ENCODE measurements around the gene DPF3. TPM values are rescaled to one million over a fixed set of nuclear protein-coding genes. Genes with fewer than 3 reads are reported as not detected.

Gene DPF3
- total RNA-seq, 3 donors from 2014 or later: 0.48 to 0.95 (median 0.71) TPM

DNA sequence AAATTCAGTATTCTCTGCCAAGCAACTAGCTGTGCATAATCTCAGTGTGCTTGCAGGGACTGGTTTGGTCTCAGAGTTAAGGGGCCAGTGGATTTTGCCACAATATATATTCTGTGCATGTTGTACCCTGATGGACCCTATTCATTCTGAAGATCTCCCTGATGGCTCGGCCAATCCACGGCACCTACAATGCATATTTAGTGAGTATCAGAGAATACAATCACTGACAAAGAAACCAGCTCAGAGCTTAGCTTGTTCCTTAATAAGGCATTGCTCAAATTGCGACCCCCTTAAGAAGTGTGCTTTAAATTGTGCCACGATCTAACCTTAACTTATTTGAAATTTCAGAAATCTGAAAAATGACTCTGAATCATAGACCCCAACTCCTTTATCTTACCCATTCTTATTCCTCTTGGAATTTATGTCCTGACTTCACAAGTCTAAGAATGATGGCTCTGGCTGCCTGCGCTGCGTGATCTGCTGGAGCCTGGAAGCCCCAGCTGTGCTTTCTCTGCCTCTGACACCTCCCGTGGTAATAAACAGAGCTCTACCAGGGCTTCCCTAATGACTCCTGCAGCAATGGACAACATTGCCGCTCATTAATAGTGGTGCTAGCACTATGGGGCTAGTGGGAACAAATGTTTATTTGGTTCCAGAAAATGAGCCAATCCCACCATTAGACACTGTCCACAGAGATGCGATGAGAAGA is 23.3 kb upstream of the DPF3 start:
- DNase-seq (no peak), ATAC-seq (no peak)
- H3K9me3 Mint-ChIP-seq: no peaks in the 10 kb centered on the region
- H3K27me3 Mint-ChIP-seq (ENCODE audit: low read depth): peaks cover 28% of the 10 kb centered on the region
- H3K36me3 Mint-ChIP-seq (ENCODE audit: insufficient read depth): no peaks in the 10 kb centered on the region
- no peaks in the 10 kb centered on the region for H3K4me1 Mint-ChIP-seq (ENCODE audit: low read depth)
- no peak overlapping the region for H3K4me3 Mint-ChIP-seq

DNA sequence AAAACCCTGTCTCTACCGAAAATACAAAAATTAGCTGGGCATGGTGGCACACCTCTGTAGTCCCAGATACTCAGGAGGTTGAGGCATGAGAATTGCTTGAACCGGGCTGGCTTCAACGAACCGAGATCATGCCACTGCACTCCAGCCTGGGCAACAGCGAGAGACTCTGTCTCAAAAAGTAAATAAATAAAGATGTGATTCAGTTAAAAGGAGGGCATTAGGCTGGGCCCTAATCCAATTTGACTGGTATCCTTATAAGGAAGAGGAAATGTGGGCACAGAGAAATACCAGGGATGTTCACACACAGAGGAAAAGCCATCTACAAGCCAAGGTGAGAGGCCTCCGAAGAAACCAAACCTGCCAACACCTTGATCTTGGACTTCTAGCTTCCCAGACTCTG is 22.3 kb upstream of the DPF3 start:
- no peaks in the 10 kb centered on the region for H3K9me3 Mint-ChIP-seq
- no peak overlapping the region for H3K4me3 Mint-ChIP-seq
- no peaks in the 10 kb centered on the region for H3K4me1 Mint-ChIP-seq (ENCODE audit: low read depth)
- no peak for ATAC-seq
- H3K27me3 Mint-ChIP-seq (ENCODE audit: low read depth): peaks cover 28% of the 10 kb centered on the region
- H3K36me3 Mint-ChIP-seq (ENCODE audit: insufficient read depth): no peaks in the 10 kb centered on the region
- no peak for DNase-seq

- Mint-ChIP-seq H3K36me3 (ENCODE audit: insufficient read depth) (no peaks in the 10 kb centered on the region), H3K27me3 (ENCODE audit: low read depth) (peaks cover 17% of the 10 kb centered on the region), H3K4me3 (no peak overlapping the region), H3K9me3 (no peaks in the 10 kb centered on the region), H3K4me1 (ENCODE audit: low read depth) (no peaks in the 10 kb centered on the region)
- DNase-seq: no peak
- no peak for ATAC-seq
Observed at GRCh38 chr14:72913809-72914208, 19.9 kb upstream of the DPF3 start.

- no peaks in the 10 kb centered on the region for H3K36me3 Mint-ChIP-seq (ENCODE audit: insufficient read depth)
- no peak overlapping the region for H3K4me3 Mint-ChIP-seq
- H3K9me3 Mint-ChIP-seq: no peaks in the 10 kb centered on the region
- no peak for ATAC-seq
- H3K27me3 Mint-ChIP-seq (ENCODE audit: low read depth): peaks cover 23% of the 10 kb centered on the region
- no peak for DNase-seq
- H3K4me1 Mint-ChIP-seq (ENCODE audit: low read depth): peaks cover 1% of the 10 kb centered on the region
Observed at GRCh38 chr14:72909163-72909562, 15.3 kb upstream of the DPF3 start.

- ATAC-seq (peak; percentile 48 to 52), DNase-seq (no peak)
- no peak overlapping the region for H3K4me3 Mint-ChIP-seq
- no peaks in the 10 kb centered on the region for H3K9me3 Mint-ChIP-seq
- H3K36me3 Mint-ChIP-seq (ENCODE audit: insufficient read depth): no peaks in the 10 kb centered on the region
- H3K4me1 Mint-ChIP-seq (ENCODE audit: low read depth): peaks cover 1% of the 10 kb centered on the region
- peaks cover 17% of the 10 kb centered on the region for H3K27me3 Mint-ChIP-seq (ENCODE audit: low read depth)
Observed at GRCh38 chr14:72907886-72908285, 14.0 kb upstream of the DPF3 start.

DNA sequence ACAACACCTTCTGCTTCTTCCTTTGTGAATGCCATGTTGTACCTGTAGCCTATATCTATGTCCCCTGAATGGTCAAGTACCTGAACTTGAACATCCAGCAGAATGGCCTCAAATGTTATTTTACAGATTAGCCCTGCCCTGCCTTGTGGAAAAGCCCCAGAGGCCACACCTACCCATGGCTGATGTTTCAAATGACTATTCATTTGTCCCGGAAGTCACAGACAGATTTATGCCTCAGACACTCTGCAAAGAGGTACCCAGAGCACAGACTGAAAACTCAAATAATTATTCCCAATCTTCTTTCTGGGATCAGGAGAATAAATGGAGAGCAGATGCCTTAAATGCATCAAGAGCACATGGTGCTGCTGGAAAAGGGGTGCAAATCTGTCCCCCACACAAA is 13.0 kb upstream of the DPF3 start:
- H3K4me1 Mint-ChIP-seq (ENCODE audit: low read depth): peaks cover 1% of the 10 kb centered on the region
- H3K4me3 Mint-ChIP-seq: no peak overlapping the region
- H3K36me3 Mint-ChIP-seq (ENCODE audit: insufficient read depth): no peaks in the 10 kb centered on the region
- DNase-seq (no peak), ATAC-seq (no peak)
- H3K9me3 Mint-ChIP-seq: no peaks in the 10 kb centered on the region
- H3K27me3 Mint-ChIP-seq (ENCODE audit: low read depth): peaks cover 16% of the 10 kb centered on the region

- ATAC-seq (no peak), DNase-seq (no peak)
- H3K36me3 Mint-ChIP-seq (ENCODE audit: insufficient read depth): no peaks in the 10 kb centered on the region
- no peaks in the 10 kb centered on the region for H3K9me3 Mint-ChIP-seq
- H3K27me3 Mint-ChIP-seq (ENCODE audit: low read depth): peaks cover 16% of the 10 kb centered on the region
- no peak overlapping the region for H3K4me3 Mint-ChIP-seq
- H3K4me1 Mint-ChIP-seq (ENCODE audit: low read depth): peaks cover 1% of the 10 kb centered on the region
Observed at GRCh38 chr14:72906316-72906715, 12.4 kb upstream of the DPF3 start.

DNA sequence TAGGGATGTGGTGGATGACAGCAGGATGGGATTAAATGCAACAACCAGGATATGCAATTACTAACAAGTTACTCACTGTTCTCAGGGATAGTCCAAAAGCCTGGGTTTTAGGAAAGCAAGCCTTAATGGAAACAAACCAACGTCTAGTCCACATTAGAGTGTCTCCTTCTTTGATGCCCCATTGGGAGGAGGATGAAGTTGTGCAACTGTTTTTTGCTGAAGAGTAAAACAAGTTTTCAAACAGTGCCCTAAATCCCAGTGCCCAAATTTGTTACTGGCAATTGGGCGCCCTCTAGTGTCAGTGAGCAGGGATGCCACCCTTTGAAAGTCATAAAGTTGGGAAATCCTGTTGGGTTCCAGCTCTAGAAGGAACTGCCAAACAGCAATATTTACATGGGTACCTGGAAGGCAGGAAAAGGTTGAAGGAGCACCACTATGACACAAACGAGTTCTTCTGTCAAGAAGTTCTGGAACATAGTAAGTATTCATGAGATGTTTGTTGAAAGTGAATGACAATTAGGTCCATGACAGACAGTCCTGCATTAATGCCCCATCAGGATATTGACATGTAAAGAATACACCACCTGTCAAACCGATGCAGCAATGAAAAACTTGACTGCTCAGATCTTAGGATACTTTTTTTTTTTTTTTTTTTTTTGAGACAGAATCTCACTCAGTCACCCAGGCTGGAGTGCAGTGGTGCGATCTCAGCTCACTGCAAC is 11.1 kb upstream of the DPF3 start:
- ATAC-seq: peak; percentile 76 to 77
- Mint-ChIP-seq H3K9me3 (no peaks in the 10 kb centered on the region), H3K4me1 (ENCODE audit: low read depth) (peaks cover 1% of the 10 kb centered on the region), H3K27me3 (ENCODE audit: low read depth) (peaks cover 22% of the 10 kb centered on the region), H3K36me3 (ENCODE audit: insufficient read depth) (no peaks in the 10 kb centered on the region), H3K4me3 (no peak overlapping the region)
- peak; percentile 56 for DNase-seq

GRCh38 chr14:72904218-72904617 is 10.3 kb upstream of the DPF3 start:
- ATAC-seq: no peak
- no peak for DNase-seq
- H3K4me1 Mint-ChIP-seq (ENCODE audit: low read depth): peaks cover 1% of the 10 kb centered on the region
- no peak overlapping the region for H3K4me3 Mint-ChIP-seq
- no peaks in the 10 kb centered on the region for H3K36me3 Mint-ChIP-seq (ENCODE audit: insufficient read depth)
- H3K27me3 Mint-ChIP-seq (ENCODE audit: low read depth): peaks cover 24% of the 10 kb centered on the region
- H3K9me3 Mint-ChIP-seq: no peaks in the 10 kb centered on the region

DNA sequence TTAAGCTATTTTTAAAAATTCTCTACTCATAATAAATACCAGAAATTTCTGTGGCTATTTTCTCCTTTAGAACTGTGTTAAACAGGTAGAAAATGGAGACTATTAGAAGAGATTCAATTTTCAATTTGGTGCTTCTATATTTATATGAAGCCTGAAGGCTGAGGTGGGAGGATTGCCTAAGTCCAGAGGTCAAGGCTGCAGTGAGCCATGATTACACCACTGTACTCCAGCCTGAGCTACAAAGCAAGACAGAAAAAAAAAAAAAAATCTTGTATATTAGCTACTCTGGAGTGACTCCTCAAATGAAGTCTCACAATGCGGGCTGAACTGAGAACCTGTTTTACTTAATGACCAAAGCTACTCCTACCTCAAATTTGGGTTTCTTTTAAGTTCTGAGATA is 9.8 kb upstream of the DPF3 start:
- no peaks in the 10 kb centered on the region for H3K9me3 Mint-ChIP-seq
- no peaks in the 10 kb centered on the region for H3K36me3 Mint-ChIP-seq (ENCODE audit: insufficient read depth)
- ATAC-seq (no peak), DNase-seq (no peak)
- peaks cover 1% of the 10 kb centered on the region for H3K4me1 Mint-ChIP-seq (ENCODE audit: low read depth)
- H3K27me3 Mint-ChIP-seq (ENCODE audit: low read depth): peaks cover 24% of the 10 kb centered on the region
- H3K4me3 Mint-ChIP-seq: no peak overlapping the region

GRCh38 chr14:72902801-72903530 is 9.1 kb upstream of the DPF3 start:
- H3K4me1 Mint-ChIP-seq (ENCODE audit: low read depth): no peaks in the 10 kb centered on the region
- ATAC-seq (no peak), DNase-seq (no peak)
- no peaks in the 10 kb centered on the region for H3K36me3 Mint-ChIP-seq (ENCODE audit: insufficient read depth)
- no peak overlapping the region for H3K4me3 Mint-ChIP-seq
- H3K27me3 Mint-ChIP-seq (ENCODE audit: low read depth): peaks cover 29% of the 10 kb centered on the region
- no peaks in the 10 kb centered on the region for H3K9me3 Mint-ChIP-seq

DNA sequence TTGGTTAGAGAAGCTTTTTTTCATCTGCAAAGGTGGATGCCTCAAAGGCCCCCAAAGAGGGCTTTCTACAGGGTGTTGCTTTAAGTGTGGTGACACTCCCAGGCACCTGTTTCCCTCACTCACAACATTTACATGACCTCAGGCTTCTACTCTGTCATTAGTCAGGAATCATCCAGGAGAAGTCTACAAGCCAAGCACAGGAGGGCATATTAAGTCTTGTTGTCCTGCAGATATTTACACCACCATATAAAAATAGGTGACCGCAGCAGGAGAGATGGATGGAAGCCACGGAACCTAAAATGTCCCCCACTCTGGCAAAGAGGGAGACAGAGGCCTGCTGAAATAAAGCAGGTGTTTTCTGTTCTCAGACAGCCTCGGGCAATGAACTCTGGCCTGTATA is 7.5 kb upstream of the DPF3 start:
- Mint-ChIP-seq H3K27me3 (ENCODE audit: low read depth) (peaks cover 32% of the 10 kb centered on the region), H3K4me1 (ENCODE audit: low read depth) (no peaks in the 10 kb centered on the region), H3K9me3 (no peaks in the 10 kb centered on the region), H3K36me3 (ENCODE audit: insufficient read depth) (no peaks in the 10 kb centered on the region), H3K4me3 (no peak overlapping the region)
- ATAC-seq: no peak
- DNase-seq: no peak

DNA sequence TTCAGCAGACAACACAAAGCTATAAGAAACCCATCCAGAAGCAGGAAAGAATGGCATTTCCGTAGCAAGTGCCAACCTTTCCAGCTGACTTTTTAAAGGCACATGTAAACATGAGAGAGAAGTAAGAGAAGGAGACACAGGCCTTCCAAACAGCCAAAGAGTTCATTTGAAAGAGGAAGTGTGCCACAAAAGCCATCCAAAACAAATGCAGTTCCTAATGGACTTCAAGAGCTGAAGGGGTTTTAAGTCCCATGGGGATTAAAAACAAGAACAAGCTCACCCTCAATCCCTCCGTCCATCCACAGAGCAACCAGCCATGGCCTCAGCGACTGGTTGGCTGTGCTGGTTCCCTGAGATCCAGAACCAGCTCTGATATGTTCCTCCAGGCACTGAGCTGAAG is 4.5 kb upstream of the DPF3 start:
- H3K4me1 Mint-ChIP-seq (ENCODE audit: low read depth): peaks cover 13% of the 10 kb centered on the region
- DNase-seq (no peak), ATAC-seq (no peak)
- no peaks in the 10 kb centered on the region for H3K9me3 Mint-ChIP-seq
- no peak overlapping the region for H3K4me3 Mint-ChIP-seq
- no peaks in the 10 kb centered on the region for H3K36me3 Mint-ChIP-seq (ENCODE audit: insufficient read depth)
- peaks cover 35% of the 10 kb centered on the region for H3K27me3 Mint-ChIP-seq (ENCODE audit: low read depth)

DNA sequence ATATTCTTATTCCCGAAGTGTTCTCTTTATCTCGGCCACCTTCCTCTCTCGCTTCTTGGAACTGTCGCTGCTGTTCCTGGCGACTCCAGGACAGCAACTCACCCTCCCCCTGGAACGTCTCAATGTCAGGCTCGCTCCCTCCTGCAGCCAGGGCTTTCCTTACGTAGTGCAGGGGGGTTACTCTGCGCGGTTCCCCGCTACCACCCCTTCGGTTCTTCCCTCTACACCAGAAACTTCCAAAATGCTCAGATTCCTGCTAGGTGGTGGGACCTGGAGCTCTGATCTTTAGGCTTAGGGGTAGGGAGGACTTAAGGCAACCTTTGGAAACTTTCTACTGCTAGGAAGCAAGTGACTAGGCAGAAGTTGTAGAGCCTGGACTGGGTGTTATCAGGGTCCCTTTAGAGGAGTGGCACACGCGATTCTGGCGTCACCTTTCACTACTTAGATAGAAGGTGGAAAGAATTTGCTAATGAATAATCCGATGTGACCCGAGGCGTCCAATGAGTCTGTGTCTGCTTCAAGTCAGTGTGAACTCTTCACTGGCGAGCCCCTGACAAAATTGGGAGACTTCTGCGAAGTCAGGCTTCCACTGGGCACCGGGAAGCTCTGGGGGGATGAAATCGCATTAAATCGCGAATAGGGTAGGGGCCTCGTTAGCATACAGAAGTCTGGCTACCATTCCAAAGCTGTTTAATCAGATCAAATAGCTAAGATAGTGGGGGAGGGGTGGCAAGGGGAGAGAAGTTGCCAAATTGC is 900 bp upstream of the DPF3 start:
- Mint-ChIP-seq H3K36me3 (ENCODE audit: insufficient read depth) (peaks cover 2% of the 10 kb centered on the region), H3K4me3 (peak overlapping the region; percentile 94), H3K9me3 (no peaks in the 10 kb centered on the region), H3K27me3 (ENCODE audit: low read depth) (peaks cover 48% of the 10 kb centered on the region), H3K4me1 (ENCODE audit: low read depth) (peaks cover 23% of the 10 kb centered on the region)
- DNase-seq: no peak
- no peak for ATAC-seq
